Lower lobe of right lung (tissue), 2 donors: ENCODE measurements around the gene PSMC4. TPM values are rescaled to one million over a fixed set of nuclear protein-coding genes. Genes with fewer than 3 reads are reported as not detected.

Source experiments
- ATAC-seq, 2 donors: fragments of 200-7000 bp; cut with Tn5 transposase; one replicate each; pipeline ENCODE4 v1.9.1; 2020 to 2022; ENCODE audit warnings: mild to moderate bottlenecking in 2 of 2, moderate library complexity in 2 of 2
- DNase-seq: peaks from one replicate; pipeline ENCODE4 v3.0.0-alpha.2; 2020
- H3K27ac ChIP-seq: fragments of 200-600 bp; one replicate; pipeline ENCODE4 v1.8.0; 2022
- H3K27me3 ChIP-seq: fragments of 200-600 bp; one replicate; pipeline ENCODE4 v1.8.0; 2022; ENCODE audit warnings: low read depth
- H3K36me3 ChIP-seq: fragments of 200-600 bp; one replicate; pipeline ENCODE4 v1.8.0; 2022; ENCODE audit warnings: mild to moderate bottlenecking
- H3K4me1 ChIP-seq: fragments of 200-600 bp; one replicate; pipeline ENCODE4 v1.8.0; 2022
- H3K4me3 ChIP-seq: fragments of 200-600 bp; one replicate; pipeline ENCODE4 v1.8.0; 2022; ENCODE audit warnings: mild to moderate bottlenecking
- H3K9me3 ChIP-seq: fragments of 200-600 bp; one replicate; pipeline ENCODE4 v1.8.0; 2022
- intact Hi-C: fragments of 100-400 bp; cut with DNase I; formaldehyde crosslinking; loops from one replicate; pipeline ENCODE4 v1.11.0; 2022
- total RNA-seq: library from RNA; stranded (reverse); fragmentation: NEBNext Ultra II Directional; extraction: Animal tissue kit (Norgen Biotek cat#: 25700); gene quantifications from one replicate; pipeline ENCODE4 v1.2.1, GENCODE V29; 2021
- TF ChIP-seq, protein P1 (sequence below): fragments of 200-600 bp; IDR thresholded peaks from one replicate; pipeline ENCODE4 v1.8.0; 2022; ENCODE audit warnings: antibody characterized with exemption, mild to moderate bottlenecking
- donor health status: DM: no; HTN: yes; CAD: no; lungs with severe emphysema.

PSMC4 gene
- total RNA-seq, 1 donor from 2014 or later: 57.3 TPM

DNA sequence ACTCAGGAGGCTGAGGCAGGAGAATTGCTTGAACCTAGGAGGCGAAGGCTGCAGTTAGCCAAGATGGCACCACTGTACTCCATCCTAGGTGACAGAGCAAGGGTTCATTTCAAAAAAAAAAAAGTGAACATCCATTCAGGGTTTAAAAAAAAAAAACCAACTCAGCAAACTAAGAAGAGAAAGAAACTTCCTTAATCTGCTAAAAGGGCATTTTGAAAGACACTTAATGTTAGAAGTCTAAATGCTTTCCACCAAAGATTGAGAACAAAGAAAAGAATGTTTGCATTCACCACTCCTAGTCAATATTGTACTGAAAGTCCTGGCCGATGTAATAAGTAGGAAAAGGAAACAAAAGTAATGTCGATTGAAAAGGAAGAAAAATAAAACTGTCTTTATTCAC lies 7.1 kb upstream of the PSMC4 start:
- no peak overlapping the region for H3K27ac ChIP-seq
- H3K36me3 ChIP-seq: no peaks in the 10 kb centered on the region
- no peaks in the 10 kb centered on the region for H3K27me3 ChIP-seq
- ATAC-seq (no peak), DNase-seq (no peak)
- H3K4me1 ChIP-seq: no peaks in the 10 kb centered on the region
- TF ChIP-seq, protein P1, sequence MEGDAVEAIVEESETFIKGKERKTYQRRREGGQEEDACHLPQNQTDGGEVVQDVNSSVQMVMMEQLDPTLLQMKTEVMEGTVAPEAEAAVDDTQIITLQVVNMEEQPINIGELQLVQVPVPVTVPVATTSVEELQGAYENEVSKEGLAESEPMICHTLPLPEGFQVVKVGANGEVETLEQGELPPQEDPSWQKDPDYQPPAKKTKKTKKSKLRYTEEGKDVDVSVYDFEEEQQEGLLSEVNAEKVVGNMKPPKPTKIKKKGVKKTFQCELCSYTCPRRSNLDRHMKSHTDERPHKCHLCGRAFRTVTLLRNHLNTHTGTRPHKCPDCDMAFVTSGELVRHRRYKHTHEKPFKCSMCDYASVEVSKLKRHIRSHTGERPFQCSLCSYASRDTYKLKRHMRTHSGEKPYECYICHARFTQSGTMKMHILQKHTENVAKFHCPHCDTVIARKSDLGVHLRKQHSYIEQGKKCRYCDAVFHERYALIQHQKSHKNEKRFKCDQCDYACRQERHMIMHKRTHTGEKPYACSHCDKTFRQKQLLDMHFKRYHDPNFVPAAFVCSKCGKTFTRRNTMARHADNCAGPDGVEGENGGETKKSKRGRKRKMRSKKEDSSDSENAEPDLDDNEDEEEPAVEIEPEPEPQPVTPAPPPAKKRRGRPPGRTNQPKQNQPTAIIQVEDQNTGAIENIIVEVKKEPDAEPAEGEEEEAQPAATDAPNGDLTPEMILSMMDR: no peak
- H3K4me3 ChIP-seq: no peak overlapping the region
- no peaks in the 10 kb centered on the region for H3K9me3 ChIP-seq
- intact Hi-C loops: no loop called here

DNA sequence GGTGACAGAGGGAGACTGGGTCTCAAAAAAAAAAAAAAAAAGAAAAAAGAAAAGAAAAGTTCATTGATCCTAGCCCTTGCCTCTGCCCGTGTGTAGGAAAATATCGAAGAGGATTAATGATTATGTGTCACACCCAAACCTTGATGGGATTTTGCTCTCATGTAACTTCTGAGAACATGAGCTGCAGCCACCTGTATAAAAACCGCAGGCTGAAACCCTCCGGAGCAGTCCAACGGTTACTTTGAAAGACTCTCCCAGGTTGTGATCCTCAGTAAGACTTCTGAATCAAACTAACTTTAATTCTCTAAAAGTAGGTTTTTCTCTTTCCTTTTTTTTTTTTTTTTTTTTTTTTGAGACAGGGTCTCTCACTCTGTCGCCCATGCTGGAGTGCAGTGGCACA lies 4.3 kb upstream of the PSMC4 start:
- ATAC-seq (no peak), DNase-seq (no peak)
- no peak overlapping the region for H3K4me3 ChIP-seq
- H3K27ac ChIP-seq: no peak overlapping the region
- intact Hi-C loops: no loop called here
- TF ChIP-seq, protein P1: no peak
- no peaks in the 10 kb centered on the region for H3K9me3 ChIP-seq
- H3K36me3 ChIP-seq: no peaks in the 10 kb centered on the region
- no peaks in the 10 kb centered on the region for H3K27me3 ChIP-seq
- peaks cover 10% of the 10 kb centered on the region for H3K4me1 ChIP-seq

DNA sequence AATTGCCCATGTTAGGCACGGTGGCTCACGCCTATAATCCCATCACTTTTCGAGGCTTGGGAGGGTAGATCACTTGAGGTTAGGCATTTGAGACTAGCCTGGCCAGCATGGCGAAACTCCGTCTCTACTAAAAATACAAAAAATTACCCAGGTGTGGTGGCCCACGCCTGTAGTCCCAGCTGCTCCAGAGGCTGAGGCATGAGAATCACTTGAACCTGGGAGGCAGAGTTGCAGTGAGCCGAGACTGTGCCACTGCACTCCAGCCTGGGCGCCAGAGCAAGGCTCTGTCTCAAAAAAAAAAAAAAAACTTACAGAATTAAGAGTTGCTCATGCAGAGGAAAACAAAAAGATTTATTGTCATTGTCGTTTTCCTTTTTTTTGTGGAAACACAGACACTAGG lies 3.4 kb upstream of the PSMC4 start:
- Histone ChIP-seq H3K27ac (no peak overlapping the region), H3K4me3 (no peak overlapping the region), H3K36me3 (peaks cover 6% of the 10 kb centered on the region), H3K27me3 (no peaks in the 10 kb centered on the region), H3K4me1 (peaks cover 20% of the 10 kb centered on the region), H3K9me3 (no peaks in the 10 kb centered on the region)
- no peak for DNase-seq
- ATAC-seq: no peak
- TF ChIP-seq, protein P1: no peak
- intact Hi-C loops: no loop called here

DNA sequence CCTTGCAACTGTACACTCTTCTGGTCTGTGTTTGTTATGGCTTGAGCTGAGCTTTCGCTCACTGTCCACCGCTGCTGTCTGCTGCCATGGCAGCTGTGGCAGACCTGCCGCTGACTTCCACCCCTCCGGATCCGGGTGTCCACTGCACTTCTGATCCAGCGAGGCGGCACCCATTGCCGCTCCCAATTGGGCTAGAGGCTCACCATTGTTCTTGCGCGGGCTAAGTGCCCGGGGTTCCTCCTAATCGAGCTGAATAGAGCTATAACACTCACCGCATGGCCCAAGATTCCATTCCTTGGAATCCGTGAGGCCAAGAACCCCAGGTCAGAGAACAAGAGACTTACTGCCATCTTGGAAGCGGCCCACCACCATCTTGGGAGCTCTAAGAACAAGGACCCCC lies 2.2 kb upstream of the PSMC4 start:
- peaks cover 18% of the 10 kb centered on the region for H3K36me3 ChIP-seq
- H3K4me1 ChIP-seq: peaks cover 21% of the 10 kb centered on the region
- ATAC-seq (no peak), DNase-seq (no peak)
- H3K27me3 ChIP-seq: no peaks in the 10 kb centered on the region
- no peak overlapping the region for H3K27ac ChIP-seq
- TF ChIP-seq, protein P1: no peak
- no peaks in the 10 kb centered on the region for H3K9me3 ChIP-seq
- no peak overlapping the region for H3K4me3 ChIP-seq
- intact Hi-C loops: no loop called here

DNA sequence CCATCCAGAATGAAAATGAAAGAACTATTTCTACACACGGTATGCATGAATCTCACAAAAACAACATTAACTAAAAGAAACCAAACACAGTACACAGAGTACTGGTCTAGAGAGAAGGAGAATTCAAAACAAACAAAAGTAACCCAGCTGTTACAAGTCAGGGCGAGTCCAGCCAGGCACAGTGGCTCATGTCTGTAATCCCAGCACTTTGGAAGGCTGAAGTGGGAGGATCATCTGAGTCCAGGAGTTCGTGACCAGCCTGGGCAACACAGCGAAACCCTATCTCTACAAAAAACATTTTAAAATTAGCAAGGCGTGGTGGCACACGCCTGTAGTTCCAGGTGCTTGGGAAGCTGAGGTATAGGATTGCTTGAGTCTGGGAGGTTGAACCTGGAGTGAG lies 1.7 kb upstream of the PSMC4 start:
- Histone ChIP-seq H3K27me3 (no peaks in the 10 kb centered on the region), H3K27ac (peak overlapping the region; percentile 89), H3K36me3 (peaks cover 23% of the 10 kb centered on the region), H3K9me3 (no peaks in the 10 kb centered on the region), H3K4me3 (no peak overlapping the region), H3K4me1 (peaks cover 21% of the 10 kb centered on the region)
- intact Hi-C loops: no loop called here
- ATAC-seq: no peak
- no peak for DNase-seq
- TF ChIP-seq, protein P1: no peak
